HG03521 (cell line): Measurements from ENCODE around the gene DPYSL3.
"Not testable (repeated sequence)": the region's sequence is repeated elsewhere in the genome, so short reads cannot be mapped to it uniquely, and the experiment has no call there.

Experiments used
- ATAC-seq: cut with Tn5 transposase; IDR thresholded peaks from one replicate; pipeline ENCODE4 v1.9.1; 2021; ENCODE audit warnings: mild to moderate bottlenecking, moderate library complexity; ENCODE audit not compliant: unreplicated experiment

The DPYSL3 gene

GRCh38 chr5:147373328-147373727 is 136.5 kb downstream of the DPYSL3 start:
- no peak for ATAC-seq

GRCh38 chr5:147372191-147372590 is 137.7 kb downstream of the DPYSL3 start:
- ATAC-seq: no peak

GRCh38 chr5:147371290-147371689 is 138.6 kb downstream of the DPYSL3 start:
- ATAC-seq: no peak

- no peak for ATAC-seq
These were observed 140.0 kb downstream of the DPYSL3 start for GRCh38 chr5:147369742-147370374.

- ATAC-seq: not testable (repeated sequence)
These were observed 142.5 kb downstream of the DPYSL3 start for GRCh38 chr5:147367381-147367780.

GRCh38 chr5:147361441-147362175 is 148.3 kb downstream of the DPYSL3 start:
- no peak for ATAC-seq

GRCh38 chr5:147360816-147361215 is 149.1 kb downstream of the DPYSL3 start:
- ATAC-seq: no peak

- ATAC-seq: no peak
These were observed 150.3 kb downstream of the DPYSL3 start for GRCh38 chr5:147359581-147359980.

- ATAC-seq: no peak
These were observed 150.8 kb downstream of the DPYSL3 start for GRCh38 chr5:147359101-147359500.

- no peak for ATAC-seq
These were observed 160.6 kb downstream of the DPYSL3 start for GRCh38 chr5:147349241-147349640.

- ATAC-seq: no peak
These were observed 161.4 kb downstream of the DPYSL3 start for GRCh38 chr5:147348451-147348850.

GRCh38 chr5:147348046-147348445 is 161.8 kb downstream of the DPYSL3 start:
- no peak for ATAC-seq

GRCh38 chr5:147346006-147346561 is 163.8 kb downstream of the DPYSL3 start:
- no peak for ATAC-seq

GRCh38 chr5:147344861-147345260 is 165.0 kb downstream of the DPYSL3 start:
- no peak for ATAC-seq

- ATAC-seq: no peak
These were observed 168.5 kb downstream of the DPYSL3 start for GRCh38 chr5:147341345-147341744.

GRCh38 chr5:147340941-147341340 is 168.9 kb downstream of the DPYSL3 start:
- no peak for ATAC-seq
